Ramos (cell line): ENCODE results near the gene SNX20.

ENCODE experiments used
- in situ Hi-C: fragments of 300-500 bp; cut with MboI; formaldehyde crosslinking; loops from one replicate; pipeline ENCODE4 v1.14.3; 2022; ENCODE audit warnings: low sequenced_read_pairs; ENCODE audit not compliant: unreplicated experiment

The SNX20 gene

DNA sequence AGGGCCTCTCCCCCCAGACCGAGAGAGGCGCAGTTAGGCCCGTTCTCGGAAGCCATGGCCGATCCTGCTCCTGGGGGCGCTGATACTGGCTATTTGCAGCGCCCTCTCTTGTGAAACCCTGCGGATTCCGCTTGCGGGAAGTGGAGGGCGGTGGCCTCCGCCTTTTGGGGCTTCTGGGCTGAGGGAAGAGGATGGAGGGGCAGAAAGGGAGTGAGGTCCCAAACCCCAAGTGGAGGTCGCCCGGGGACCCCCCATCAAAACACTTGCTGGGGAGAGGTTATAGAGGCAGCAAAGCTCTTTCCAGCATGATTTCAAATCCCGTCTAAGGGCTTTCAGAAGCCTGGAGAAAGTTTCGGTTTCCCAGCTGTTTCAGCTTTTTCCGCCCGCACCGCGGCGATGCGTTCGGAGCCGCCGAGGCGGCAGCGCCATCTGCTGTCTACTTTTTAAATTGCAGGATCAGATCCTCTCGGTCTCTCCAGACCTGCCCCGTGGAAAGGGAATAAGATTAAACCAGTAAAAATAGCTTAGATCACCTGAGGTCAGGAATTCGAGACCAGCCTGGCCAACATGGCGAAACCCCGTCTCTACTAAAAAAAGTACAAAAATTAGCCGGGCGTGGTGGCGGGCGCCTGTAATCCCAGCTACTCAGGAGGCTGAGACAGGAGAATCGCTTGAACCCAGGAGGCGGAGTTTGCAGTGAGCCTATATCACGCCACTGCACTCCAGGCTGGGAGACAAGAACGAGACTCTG, 15.8 kb downstream of the SNX20 start:
- in situ Hi-C loops, result loop anchor here (25.0 kb wide), 1 partner anchor 428 kb away; no protein-coding TSS in a partner anchor

DNA sequence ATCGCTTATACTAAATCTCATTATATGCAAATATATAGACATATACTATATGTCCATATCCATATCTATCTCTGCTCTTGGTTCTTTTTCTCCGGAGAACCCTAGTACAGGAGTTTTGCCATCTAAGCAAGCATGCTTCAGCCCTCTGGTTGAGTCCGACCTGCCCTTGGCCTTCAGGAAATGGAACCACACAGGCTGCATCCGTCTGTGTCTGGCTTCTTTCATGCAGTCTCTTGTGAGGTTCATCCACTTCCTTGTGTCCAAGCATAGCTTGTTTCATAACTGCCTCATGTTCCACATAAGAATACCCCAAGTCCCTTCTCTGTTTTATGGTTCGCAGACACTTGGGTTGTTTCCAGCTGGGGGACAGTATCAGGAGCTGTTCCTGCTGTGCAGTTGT, 16.8 kb downstream of the SNX20 start:
- in situ Hi-C loops, result loop anchor here (25.0 kb wide), 1 partner anchor 427 kb away; no protein-coding TSS in a partner anchor

DNA sequence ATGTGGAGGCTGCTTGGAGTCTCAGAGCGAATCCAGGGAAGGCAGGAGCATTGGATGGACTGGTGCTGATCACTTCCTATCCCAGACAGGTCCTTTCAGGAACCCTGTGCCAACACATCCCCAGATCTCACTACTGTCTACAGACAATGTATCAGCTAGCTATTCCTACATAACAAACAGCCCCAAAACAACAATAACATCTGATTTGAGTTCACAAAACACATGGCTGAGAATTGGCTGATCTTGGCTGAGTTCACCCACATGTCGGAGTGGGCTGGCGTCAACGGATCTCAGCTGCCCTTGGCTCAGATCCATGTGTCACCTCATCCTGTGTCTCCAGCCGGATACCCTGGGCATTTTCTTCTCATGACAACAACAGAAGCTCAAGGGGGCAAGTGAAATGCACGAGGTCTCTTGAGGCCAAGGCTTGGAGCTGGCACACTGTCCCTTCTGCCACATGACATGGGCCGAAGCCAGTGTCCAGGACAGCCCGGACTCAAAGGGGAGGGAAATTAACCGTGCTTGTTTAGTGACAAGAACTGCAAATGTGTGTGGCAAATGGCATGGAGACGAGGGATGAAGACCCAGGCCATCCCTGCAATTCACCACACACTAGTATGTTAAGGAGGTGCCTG, 18.7 kb downstream of the SNX20 start:
- in situ Hi-C loops, result loop anchor here (25.0 kb wide), 1 partner anchor 425 kb away; no protein-coding TSS in a partner anchor

DNA sequence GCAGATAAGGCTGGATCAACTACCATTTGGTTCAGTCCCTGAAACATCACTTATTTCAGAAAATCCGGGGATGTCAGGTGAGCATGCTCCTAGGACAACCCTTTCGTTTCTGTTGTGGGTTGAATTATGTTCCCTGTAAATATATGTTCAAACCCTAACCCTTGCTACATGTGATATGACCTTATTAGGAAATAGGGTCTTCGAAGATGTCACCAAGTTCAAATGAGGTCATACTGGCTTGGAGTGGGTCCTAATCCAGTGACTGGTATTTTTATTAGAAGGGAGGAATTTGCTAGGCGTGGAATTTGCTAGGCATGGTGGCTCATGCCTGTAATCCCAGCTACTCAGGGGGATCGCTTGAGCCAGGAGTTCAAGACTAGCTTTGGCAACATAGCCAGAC, 21.3 kb downstream of the SNX20 start:
- in situ Hi-C loops, result loop anchor here (25.0 kb wide), 1 partner anchor 423 kb away; no protein-coding TSS in a partner anchor

DNA sequence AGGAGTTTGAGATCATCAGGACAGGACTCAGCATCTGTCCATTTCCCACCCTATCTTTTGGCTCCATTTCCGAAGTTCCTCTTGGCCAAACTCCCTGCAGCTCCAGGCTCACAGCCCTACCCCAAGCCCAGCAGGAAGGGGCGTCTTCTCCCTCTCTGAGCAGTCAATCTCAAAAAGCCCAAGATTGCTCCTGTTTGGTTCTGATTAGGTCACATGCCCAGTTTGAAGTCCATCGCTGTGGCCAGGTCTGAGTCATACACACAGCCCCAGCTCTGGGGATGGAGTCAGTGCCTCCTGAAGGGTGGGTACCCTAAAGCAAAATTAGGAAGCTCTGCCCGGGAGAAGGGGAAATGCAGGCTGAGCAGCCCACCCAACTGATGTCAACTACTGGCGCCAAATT, 23.9 kb downstream of the SNX20 start:
- in situ Hi-C loops, result loop anchor here (25.0 kb wide), 1 partner anchor 420 kb away; no protein-coding TSS in a partner anchor

DNA sequence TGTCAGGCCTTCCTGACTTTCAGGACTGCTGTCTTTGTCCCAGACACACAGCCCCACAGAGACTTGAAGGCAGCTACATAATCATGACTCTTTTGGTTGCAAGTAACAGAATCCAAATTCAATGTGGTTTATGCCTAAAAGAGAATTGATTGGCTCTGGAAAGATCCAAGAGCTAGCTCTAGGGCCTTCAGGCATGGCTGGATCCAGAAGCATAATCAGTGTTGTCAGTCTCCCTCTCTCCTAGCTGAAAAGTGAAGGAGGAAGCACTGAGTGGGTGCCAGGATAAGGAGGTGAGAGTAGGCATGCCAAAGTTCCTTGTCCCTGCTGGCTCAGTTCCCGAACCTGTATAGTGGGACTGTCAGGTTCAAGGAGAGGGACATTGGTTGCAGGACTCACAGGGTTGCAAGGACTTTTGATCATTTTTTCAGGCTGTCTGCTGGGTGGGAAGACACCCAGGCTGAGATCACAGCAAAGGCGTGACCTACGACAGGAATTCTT, 25.5 kb downstream of the SNX20 start:
- in situ Hi-C loops, result loop anchor here (25.0 kb wide), 1 partner anchor 418 kb away; no protein-coding TSS in a partner anchor

DNA sequence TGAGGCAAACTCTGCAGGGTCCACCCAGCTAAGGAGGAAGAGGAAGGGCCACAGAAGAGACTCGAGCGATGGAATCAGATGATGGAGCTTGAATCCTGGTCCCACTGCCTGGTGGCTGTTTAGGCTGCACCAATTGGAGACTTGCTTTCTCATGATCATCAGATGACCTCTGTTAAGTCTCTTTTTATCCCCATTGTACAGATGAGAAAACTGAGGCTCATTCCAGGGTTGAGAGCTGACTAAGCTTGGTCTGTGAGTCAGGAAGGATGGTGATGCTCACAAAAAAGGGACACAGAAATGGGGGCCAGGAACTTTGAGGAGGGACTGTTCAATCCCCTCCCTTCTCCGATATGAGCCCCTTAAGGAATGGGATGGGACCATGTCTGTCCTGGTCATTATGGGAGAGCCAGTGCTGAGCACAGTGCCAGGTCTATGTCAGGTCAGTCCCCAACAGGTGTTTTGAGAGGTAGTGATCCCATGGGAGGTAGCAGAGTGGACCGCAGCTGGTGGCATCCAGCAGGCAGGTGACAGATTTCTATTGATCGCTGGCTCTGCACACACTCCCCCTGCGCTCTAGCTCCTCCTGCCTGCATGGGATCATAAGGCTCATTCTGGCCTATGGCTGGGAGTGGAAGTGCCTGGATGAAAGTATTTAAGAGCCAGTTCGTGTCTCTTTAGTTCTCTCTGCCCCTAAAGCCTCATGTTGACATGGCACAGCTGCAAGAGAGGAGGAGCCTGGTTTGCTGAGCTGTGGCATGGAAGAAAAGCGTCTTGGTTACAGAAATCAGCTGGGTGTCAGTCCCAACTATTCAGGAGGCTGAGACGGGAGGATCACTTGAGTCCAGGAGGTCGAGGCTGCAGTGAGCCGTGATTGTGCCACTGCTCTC, 27.2 kb downstream of the SNX20 start:
- in situ Hi-C loops, result loop anchor here (25.0 kb wide), 1 partner anchor 417 kb away; no protein-coding TSS in a partner anchor

DNA sequence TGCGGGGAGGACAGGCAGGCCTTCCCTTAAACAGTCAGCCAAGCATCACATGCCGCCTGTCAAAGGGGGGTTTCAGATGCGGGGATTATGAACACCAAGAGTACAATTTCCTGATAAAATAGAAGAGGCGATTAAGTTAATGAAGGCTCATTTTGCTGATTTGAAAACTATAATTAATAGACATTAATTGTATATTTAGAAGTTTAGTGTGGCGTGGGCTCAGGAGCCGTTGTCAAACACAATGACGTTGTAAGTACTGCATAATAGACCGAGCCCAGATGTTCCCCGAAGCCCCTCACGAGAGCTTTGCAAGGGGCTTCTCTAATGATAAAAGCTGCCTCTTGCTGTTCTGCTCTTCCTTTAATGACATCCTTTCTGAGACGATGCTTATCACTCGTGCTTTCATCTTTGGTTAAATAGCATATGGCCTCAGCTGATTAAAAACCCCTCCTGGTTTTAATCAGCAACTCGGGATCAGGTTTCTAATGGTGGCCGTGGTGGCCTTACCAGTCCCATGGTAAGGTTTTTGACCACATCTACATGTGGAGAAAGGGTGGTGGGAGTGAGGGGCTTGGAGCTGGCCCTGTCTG, 28.2 kb downstream of the SNX20 start:
- in situ Hi-C loops, result loop anchor here (25.0 kb wide), 1 partner anchor 416 kb away; no protein-coding TSS in a partner anchor

DNA sequence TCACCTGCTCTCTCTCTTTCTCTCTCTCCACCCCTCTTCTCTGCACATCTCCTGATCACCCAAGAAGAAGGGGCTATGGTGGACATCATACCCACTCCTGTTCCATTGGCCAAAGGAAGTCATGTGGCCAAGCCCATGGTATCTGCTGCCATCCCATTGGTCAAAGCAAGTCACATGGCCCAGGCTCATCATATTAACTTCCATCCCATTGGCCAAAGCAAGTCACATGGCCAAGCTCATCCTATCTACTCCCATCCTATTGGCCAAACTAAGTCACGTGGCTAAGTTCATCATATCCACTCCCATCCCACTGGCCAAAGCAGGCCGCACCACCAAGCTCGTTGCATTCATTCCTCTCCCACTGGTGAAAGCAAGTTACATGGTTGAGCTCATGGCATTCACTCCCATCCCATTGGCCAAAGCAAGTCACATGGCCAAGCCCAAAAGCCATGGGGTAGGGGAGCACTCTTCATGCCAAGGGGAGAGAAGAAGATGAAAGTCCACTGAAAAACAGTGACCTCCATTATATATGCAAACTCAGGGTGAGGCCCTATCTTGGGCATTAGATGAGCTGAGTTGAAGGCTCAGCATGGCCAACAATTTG, 29.2 kb downstream of the SNX20 start:
- in situ Hi-C loops, result loop anchor here (25.0 kb wide), 1 partner anchor 415 kb away; no protein-coding TSS in a partner anchor

DNA sequence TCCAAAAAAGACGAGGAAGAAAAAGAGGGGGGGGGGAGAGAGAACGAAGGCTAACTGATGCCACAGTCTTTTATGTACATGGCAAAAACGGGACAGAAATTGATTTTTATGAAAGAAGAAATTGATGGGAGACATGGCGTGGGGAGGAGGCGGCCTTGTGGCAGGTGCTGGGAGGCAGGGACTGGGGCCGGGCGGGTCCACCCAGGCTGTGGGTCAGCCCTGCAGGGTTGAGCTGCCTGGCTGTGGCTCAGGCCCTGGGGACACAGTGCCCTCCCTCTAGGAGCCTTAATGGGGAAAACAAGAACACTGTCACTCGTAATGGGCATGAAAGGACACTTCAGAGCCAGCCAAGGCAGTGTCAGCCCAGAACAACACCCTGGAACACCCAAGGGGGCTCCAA, 34.8 kb downstream of the SNX20 start:
- in situ Hi-C loops, result no loop called here

DNA sequence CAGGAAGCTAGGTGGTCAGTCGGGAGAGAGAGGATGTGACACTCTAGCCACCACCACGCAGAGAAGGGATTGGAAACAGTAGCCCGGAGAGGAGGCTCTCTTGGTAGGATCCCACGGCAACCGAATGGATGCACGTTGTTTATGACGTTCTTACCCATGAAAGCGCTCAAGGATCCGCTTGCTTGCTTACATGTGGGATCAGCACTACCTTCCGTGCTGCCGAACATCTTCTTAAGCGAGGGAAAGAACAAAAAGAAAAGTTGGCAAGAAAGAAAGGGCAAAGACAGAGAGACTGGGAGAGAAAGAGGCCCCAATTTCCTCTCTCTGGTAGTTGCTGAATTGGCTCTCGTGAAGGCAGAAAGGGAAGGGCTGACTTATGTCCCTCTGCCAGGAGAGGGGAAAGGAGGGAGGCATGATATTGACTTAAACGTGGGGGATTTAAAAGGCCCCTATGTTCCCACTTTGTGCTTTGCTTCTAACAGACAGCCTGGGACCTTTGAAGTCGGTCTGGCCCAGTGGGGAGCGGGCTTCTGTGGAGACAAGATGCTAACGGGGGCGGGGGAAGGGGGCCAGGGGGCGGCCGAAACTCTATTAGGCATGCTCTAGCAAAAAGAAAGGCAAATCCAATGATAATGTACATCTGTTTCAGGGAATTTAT, 35.4 kb downstream of the SNX20 start:
- in situ Hi-C loops, result no loop called here

DNA sequence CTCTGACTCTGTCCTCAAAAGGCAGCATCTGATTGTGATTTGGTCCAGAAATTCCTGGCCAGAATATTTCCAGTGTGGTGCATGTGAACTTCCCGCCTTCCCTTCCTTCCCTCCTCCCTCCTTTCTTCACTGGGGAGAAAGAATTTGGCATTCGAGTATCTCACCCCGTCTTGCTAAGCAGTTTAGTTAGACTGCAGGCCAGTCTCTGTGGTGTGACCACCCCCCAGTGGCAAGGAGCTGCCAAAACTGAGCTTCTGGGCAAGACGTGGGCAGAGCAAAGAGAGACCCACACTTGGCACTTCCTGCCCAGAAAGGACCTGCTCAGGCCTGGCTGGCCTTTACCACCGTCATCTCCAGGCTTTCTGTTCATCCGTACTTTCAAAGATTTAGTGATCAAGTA, 36.4 kb downstream of the SNX20 start:
- in situ Hi-C loops, result no loop called here

DNA sequence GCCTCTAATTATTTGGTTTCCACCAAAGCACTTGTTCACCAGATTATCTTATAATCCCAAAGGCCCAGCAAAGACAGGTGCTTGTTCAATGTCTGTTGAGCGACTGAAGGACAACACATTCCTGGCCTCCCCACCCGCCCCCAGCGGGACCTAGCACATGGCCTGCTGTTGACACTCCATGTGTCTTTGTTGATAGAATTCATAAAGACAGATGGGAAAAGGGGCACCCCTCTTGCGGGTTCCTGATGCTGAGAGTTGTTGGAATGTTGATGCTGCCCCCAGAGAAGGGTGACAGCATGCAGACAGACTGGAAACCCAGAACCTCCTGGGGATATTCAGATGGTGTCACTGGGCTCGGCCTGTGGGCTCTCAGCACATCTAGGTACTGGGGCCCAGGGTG, 36.9 kb downstream of the SNX20 start:
- in situ Hi-C loops, result no loop called here

DNA sequence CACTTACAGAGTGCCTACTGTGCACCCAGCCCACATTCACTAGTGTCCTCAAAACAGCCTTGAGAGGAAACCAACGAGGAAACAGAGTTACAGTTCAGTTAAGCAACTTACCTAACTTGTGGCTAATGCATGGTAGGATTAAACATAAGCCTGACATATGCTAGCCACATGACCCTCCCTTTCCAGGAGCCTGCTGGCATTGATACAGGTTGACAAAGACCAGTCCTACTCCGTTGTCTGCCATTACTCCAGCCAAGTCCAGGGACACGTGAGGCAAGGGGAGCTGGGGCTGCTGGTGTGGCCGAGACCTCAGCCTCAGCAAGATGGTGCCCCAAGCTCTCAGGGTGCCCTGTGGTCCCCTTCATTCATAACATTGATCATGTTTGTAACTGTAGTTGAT, 37.9 kb downstream of the SNX20 start:
- in situ Hi-C loops, result no loop called here

DNA sequence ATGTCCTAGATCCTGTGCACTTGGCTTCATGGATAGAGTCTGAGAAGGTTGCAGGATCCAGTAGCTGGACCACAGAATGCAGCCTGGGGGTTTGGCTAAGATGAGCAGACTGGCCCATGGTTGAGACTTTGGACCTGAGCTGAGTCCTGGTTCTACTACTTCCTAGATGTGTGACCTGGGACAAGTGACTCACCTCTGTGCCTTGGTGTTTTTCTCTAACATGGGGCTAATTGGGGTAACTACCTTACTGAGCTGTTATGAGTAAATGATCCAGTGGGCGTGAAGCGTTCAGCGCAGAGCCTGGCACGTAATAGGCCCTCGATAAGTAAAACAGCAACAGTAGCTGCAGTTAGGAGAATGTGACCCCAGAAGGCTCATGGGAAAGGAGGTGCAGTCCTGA, 38.8 kb downstream of the SNX20 start:
- in situ Hi-C loops, result no loop called here

DNA sequence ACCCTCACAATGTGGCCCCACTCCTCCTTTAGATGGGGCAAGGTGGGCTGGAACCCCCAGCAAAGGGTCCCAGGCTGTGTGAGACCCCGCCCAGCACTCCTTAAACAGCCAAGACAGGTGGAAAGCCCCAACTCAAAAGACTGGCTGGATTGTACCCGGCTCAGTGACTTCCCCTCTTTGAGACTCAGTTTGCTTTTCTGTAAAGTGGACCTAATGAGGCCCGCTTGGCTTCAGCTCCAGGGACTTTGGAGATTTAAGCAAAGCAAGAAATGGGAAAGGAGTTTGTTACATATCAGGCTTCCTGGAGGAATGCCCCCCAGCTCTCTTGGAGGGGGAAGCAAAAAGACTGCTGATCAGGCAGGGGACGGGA, 39.3 kb downstream of the SNX20 start:
- in situ Hi-C loops, result no loop called here

DNA sequence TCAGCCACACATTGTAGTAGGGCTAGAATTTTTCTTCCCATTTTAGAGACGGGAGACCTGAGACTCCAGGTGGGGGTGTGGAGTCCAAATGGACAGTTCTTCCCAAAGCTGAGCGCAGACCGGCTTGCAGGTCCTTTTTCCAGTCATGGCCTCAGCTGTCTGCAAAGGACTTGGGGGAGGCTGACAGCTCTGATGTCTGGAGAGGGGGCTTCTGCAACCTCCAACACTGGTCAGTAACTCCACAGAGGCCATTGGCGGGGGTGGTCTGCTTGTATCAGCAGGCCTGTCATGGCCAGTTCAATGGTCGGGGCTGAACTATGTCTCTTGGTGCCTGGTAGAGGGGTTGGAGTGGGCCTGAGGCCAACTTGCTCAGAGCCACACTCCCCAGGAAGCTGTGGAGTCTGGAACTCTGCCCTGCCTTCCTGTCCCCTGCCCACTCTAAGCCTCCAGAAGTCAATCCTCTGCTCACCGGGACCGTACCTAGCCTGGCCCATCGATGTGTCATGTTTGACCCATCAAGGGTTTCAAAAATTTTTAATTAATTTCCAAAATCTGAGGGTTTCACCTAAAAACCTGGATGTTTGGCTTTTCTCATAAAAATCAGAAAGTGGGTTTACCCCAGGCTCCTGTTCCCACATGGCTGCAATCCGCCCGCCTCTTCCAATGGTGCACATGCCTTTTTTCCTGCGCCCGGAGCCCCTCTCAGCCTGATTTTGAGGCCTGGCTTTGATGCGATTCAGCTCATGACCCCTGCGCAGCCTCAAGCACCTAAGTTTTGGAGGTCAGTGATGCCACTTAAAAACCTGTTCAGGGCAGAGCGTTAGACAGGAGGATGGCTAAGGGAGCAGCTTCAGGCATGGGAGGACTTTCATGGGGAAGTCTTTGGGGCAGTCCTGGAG, 39.9 kb downstream of the SNX20 start:
- in situ Hi-C loops, result no loop called here

DNA sequence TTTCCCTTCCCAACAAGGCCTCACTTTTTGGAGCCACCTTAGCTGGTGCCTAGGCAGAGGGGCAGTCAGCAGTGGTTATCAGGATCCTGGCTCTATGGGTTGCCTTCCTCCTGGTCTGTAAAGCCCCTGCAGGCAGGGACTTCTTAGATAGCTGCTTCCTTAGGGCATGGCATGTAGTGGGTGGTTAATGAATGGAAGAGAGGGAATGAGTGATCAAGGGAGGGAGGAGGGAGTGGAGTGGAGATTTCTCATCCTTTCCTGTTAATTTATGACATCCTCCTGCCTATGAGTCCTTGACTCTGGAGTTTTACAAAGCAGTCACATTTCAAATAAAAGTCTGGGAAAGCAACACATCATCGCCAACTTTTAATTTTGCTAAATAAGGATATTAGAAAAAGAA, 40.7 kb downstream of the SNX20 start:
- in situ Hi-C loops, result no loop called here
